Cerebellar nuclear complex (tissue), 1 donor: ENCODE results near the gene KRTAP12-1.
"Not testable (repeated sequence)": the region's sequence is repeated elsewhere in the genome, so short reads cannot be mapped to it uniquely, and the experiment has no call there.

Source experiments
- DNase-seq, 2 experiments: peaks; one replicate each; lab custom pipeline; 2025; lab: John Stamatoyannopoulos, UW

The KRTAP12-1 gene

DNA sequence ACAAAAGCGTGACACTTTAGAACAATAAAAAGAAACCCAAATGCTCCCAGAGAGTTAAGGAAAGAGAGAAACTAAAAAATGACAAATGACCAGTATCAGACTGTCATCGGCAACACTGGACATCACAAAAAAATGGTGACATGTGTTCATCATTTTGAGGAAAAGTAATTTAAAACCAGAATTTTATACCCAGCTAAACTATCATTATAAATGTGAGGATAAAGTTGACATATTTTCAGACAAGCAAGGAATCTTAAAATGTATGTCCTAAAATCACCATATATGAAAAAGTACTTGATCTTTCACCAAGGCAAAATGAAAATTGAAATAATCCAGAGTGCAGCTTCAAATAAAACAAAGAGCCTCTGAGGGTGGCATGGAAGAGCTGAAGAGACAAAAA lies 37.1 kb downstream of the KRTAP12-1 start:
- no peak for DNase-seq

DNA sequence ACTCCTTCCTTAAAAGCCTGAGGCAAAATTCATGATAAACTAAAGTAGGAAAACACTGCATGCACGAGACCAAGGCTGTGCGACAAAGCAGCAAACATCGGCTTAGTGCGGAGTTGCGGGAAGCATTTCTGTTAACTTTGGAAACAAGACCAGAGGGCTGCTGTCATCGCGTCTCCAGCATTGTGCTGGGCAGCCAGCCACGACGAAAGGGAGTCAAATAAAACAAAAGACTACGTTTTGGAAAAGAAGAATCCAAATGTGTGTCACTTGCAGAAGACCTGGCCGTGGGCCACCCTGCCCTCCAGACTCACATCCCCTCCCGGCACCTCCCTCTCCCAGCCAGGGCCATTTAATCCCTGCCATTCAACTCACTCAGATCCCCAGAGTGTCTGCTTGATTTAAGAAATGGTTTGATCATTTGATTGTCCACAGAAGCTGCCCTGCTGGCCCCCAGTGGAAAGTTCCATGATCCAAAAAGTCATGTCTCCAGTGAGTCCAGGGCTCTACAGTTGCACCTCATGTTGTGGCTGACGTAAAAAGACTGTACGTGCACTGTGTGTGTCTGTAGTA lies 38.1 kb downstream of the KRTAP12-1 start:
- no peak for DNase-seq

DNA sequence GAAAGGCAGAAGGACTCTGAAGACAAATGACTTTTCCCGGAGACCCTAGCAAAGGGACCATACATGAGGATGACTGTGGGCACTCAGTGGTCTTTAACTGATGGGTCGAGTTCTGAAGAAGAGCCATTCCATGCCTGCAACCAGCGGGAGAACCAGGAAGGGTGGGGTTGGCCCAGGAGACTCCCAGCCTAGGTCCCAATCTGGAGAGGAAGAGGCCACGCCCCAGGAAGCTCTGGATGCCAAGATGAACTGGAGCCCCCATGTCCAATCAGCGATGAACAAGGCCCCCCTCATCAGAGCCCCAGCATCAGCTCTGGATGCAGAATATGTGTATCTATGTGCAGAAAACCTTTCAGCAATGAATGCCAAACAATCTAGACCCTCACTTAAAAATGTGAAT lies 41.2 kb downstream of the KRTAP12-1 start:
- no peak for DNase-seq

DNA sequence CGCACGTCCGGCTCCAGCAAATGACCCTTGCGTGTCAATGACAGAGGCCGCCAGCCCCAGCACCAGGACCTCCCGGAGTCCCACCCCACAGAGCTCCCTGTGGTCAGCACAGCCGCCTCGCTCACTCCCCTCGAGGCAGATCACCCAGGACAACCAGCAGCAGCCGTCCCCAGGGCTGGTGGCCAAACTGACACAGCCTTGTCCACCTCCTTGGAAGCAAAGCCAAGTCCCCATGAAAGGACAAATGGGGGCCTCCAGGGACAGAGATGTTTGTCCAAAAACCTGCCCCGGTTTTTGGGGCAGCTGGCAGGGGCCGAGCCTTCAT lies 42.7 kb downstream of the KRTAP12-1 start:
- no peak for DNase-seq

DNA sequence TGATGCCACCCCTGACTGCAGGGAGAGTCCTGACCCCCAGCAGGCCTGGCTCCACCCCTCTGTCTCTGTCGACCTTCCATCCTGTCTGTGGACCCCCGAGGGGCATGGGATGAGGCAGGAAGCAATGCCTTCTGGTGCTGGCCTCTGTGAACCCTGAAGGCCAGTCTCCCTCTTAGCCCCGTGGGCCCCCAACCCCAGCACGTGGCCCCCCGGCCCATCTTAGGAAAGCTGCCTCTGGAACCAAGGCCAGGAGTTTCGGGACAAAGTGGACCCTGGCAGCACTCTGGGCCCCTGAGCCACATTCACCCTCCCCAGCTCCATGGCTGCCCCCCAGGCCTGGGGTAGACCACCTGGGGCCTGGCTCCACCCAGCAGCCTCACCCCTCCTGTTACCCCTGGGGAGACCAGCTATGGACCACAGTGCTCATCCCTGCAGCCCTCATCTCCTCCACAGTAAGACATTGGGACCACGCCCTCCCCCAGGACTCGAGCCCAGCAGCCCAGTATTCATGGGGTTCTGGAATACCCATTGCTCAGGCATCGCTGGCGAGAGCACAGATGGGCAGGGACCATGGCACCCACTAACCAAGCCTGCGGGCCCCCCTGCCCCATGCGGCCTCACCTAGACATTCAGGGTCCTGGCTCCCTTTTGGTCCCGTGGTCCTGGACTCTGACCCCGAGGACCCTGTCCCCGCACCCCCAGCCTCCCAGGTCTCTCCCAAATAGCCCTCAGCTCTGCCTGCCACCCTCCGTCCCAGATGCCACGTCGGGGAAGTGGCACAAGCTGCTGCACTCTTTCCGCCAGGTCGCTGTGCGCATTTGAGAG lies 43.2 kb downstream of the KRTAP12-1 start:
- not testable (repeated sequence) for DNase-seq

DNA sequence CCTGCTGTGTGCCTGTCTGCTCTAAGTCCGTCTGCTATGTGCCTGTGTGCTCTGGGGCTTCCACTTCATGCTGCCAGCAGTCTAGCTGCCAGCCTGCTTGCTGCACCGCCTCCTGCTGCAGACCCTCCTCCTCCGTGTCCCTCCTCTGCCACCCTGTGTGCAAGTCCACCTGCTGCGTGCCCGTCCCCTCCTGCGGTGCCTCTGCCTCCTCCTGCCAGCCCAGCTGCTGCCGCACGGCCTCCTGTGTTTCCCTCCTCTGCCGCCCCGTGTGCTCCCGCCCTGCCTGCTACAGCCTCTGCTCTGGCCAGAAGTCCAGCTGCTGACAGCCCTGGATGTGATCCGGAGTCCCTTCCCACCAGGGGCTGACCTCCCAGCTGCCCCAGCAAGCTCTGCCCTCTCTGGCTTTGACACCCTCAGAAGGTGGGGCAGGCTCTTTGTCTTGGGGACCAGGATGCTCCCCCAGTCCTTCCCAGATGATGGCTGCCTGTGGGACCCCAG lies 44.1 kb downstream of the KRTAP12-1 start:
- not testable (repeated sequence) for DNase-seq

DNA sequence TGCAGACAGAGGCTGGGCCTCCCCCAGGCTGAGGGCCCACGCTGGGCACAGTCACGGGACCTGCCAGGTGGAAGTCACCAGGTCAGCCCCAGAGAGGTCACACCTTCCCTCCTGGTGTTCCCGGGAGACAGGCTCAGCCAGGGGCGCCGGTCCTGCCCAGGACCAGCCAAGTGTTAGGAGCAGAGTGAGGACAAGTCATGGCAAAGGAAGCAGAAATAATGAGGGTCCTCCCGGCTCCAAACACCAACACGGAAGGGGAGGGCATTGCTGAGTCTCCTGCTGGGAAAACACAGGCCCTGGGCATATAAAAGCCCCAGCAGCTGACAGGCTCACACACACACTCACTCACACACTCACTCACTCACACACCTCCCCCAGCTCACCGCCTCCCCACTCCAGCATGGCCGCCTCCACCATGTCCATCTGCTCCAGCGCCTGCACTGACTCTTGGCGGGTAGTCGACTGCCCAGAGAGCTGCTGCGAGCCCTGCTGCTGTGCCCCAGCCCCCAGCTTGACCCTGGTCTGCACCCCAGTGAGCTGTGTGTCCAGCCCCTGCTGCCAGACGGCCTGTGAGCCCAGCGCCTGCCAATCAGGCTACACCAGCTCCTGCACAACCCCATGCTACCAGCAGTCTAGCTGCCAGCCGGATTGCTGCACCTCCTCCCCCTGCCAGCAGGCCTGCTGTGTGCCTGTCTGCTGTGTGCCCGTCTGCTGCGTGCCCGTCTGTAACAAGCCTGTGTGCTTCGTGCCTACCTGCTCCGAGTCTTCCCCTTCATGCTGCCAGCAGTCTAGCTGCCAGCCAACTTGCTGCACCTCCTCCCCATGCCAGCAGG lies 44.7 kb downstream of the KRTAP12-1 start, which contains the start of gene KRTAP10-10:
KRTAP10-10 (plus strand) TSS at position 339 of the 833 bp plus-strand sequence; CDS start at position 401, 62 bp downstream.
- peak in 1 of 2 experiments; percentile 22 for DNase-seq

DNA sequence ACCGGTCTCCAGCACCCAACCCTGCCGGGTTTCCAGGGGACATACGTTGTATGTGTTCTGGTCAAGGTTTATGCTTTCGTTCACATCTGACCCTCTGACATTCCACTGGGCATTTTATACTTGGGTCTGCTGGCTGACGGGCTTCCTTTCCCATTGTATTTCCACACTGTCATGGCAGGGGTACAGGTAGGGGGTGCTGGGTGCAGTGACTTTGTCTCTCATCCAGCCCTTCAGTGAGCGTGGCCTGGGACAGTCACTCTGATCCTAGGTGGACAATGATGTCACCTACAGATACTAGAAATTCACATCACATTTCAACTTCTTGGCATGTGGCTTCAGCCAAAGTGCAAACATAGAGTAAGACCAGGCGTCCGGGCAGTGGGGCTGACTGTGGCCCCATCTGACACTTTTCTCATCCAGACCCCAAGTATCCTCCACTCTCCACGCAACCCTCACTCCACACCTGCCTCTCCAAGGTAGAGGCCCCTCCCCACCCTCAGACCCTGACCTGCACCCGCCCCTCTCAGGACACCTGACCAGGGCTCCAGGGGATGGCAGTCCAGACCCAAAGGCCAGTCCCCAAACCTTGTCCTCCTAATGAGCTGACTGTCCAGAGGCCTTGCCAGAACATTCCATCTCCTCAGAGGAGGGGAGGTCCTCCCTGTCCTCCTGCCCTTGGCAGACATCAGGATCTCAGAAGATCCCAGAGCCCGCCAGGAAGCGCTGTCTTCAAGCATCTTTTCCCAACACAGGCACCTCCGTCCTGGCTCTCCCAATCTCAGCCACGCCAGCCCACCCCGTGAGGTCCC lies 45.5 kb downstream of the KRTAP12-1 start:
- DNase-seq, result no peak

DNA sequence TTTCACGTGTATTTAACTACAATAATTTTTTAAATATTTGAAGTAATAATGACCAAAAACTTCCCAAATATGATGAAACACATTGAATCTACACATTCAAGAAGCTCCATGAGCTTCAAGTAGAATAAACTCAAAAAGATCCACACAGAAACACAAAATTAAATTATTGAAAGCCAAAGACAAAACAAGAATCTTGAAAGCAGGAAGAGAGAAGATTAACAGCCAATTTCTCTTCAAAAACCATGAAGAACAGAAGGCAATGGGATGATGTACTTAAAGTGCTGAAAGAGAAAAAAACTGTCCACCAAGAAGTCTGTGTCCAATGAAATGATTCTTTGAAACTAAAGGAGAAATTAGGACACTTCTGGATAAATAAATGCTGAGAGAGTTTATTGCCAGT lies 49.9 kb downstream of the KRTAP12-1 start:
- DNase-seq, result no peak
